ENCODE data around the gene SEL1L3.

Gene SEL1L3

GRCh38 chr4:25700661-25701060 lies 162.1 kb downstream of the SEL1L3 start:
- H3K36me3 ChIP-seq (ENCODE audit: control insufficient read depth, insufficient read depth, low read length), result no peaks in the 10 kb centered on the region
- 92 to 96% methylated on average over 4 of the region's 4 CpGs for WGBS, 2 experiments
- H3K4me3 ChIP-seq (ENCODE audit: insufficient read depth, low read depth, low read length), result no peak overlapping the region
- H3K9me3 ChIP-seq (ENCODE audit: control insufficient read depth, low read length), result no peaks in the 10 kb centered on the region
- no peaks in the 10 kb centered on the region for H3K4me1 ChIP-seq (ENCODE audit: control insufficient read depth, insufficient read depth, low read length)
- H3K27ac ChIP-seq (ENCODE audit: insufficient read depth, low read depth, low read length, poor library complexity, severe bottlenecking), result no peak overlapping the region
- no peaks in the 10 kb centered on the region for H3K27me3 ChIP-seq (ENCODE audit: control insufficient read depth, insufficient read depth, low read length, poor library complexity, severe bottlenecking)

- no peaks in the 10 kb centered on the region for H3K4me1 ChIP-seq (ENCODE audit: control insufficient read depth, insufficient read depth, low read length)
- 94 to 95% methylated on average over 4 to 5 of the region's 5 CpGs for WGBS, 2 experiments
- no peak overlapping the region for H3K4me3 ChIP-seq (ENCODE audit: insufficient read depth, low read depth, low read length)
- no peaks in the 10 kb centered on the region for H3K36me3 ChIP-seq (ENCODE audit: control insufficient read depth, insufficient read depth, low read length)
- no peak overlapping the region for H3K27ac ChIP-seq (ENCODE audit: insufficient read depth, low read depth, low read length, poor library complexity, severe bottlenecking)
- H3K9me3 ChIP-seq (ENCODE audit: control insufficient read depth, low read length), result no peaks in the 10 kb centered on the region
- no peaks in the 10 kb centered on the region for H3K27me3 ChIP-seq (ENCODE audit: control insufficient read depth, insufficient read depth, low read length, poor library complexity, severe bottlenecking)
Observed at GRCh38 chr4:25697516-25697915, 165.3 kb downstream of the SEL1L3 start.
